PC-9 (cell line): ENCODE measurements around the gene SLC22A15.

Source experiments
- EZH2 ChIP-seq: fragments of 200-600 bp; sonication (generic); IDR thresholded peaks from 2 replicates; pipeline ENCODE4 v1.8.0; 2017; ENCODE audit warnings: antibody characterized with exemption, low read depth
- TF ChIP-seq, protein P1 (sequence below): fragments of 200-600 bp; sonication (generic); conservative IDR thresholded peaks from 2 replicates; pipeline ENCODE4 v1.6.1; 2017; ENCODE audit warnings: mixed run types, antibody characterized with exemption, mild to moderate bottlenecking, moderate library complexity

DNA sequence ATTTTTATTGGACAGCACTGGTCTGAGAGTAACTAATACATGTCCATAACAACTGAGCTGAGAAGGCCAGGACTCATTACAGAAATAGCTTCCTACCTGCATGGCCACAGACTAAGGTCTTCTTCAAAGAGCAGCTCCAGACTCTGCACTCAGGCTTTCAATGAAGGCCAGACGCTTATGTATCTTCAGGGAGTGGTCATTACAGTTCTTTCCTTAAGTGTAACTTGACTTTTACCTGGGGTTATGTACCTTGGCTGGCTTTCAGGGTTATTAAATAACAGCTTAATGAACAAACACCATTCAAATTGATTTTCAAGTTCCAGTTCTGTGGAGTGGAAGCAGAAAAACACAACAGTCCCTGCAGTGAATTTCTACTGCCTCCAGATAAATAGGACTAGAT lies 23.8 kb upstream of the SLC22A15 start:
- TF ChIP-seq EZH2: no peak
- TF ChIP-seq, protein P1, sequence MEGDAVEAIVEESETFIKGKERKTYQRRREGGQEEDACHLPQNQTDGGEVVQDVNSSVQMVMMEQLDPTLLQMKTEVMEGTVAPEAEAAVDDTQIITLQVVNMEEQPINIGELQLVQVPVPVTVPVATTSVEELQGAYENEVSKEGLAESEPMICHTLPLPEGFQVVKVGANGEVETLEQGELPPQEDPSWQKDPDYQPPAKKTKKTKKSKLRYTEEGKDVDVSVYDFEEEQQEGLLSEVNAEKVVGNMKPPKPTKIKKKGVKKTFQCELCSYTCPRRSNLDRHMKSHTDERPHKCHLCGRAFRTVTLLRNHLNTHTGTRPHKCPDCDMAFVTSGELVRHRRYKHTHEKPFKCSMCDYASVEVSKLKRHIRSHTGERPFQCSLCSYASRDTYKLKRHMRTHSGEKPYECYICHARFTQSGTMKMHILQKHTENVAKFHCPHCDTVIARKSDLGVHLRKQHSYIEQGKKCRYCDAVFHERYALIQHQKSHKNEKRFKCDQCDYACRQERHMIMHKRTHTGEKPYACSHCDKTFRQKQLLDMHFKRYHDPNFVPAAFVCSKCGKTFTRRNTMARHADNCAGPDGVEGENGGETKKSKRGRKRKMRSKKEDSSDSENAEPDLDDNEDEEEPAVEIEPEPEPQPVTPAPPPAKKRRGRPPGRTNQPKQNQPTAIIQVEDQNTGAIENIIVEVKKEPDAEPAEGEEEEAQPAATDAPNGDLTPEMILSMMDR: no peak
